DMS 273 treated with DMSO at 0.1 percent for 48 hours (cell line): ENCODE data around the gene SKAP1.
"Not testable (repeated sequence)": the region's sequence is repeated elsewhere in the genome, so short reads cannot be mapped to it uniquely, and the experiment has no call there.

Experiments
- DNase-seq: peaks from one replicate; lab custom pipeline; 2025; lab: John Stamatoyannopoulos, UW

Gene SKAP1

DNA sequence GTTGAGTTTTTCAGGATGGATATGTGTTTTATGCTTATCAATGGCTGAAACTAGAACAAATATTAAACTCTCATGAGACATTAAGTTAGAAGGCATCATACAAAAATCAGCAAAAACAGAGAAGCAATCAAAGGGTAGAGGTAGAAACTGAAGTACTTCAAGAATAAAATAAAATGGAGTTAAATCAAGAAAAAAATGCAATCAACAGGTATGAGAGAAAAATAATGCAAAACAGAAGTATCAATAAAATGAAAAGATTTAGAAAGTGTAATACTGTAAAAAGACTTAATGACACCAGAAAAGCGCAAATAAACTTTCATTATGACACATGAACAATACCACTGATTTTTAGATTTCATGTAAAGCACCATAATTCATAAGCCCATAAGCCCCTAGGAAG lies 112.3 kb downstream of the SKAP1 start:
- DNase-seq: no peak

DNA sequence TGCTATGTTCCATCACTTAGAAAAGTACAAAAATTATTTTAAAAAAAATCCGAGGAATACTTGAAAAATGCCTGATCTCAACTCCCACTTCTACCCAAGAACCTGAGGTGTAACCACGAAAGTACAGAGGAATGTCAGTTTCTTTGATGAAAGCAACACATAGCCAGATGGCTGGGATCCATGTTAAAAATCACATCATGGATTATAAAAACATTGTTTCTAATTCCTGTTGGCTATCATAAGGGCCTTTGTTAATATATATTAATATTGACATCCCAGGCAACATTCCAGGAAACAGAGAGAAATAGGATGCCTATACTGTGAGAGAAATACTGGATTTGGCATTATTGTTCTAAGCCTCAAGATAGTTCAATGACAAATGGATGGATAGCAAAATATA lies 115.3 kb downstream of the SKAP1 start:
- DNase-seq: no peak

DNA sequence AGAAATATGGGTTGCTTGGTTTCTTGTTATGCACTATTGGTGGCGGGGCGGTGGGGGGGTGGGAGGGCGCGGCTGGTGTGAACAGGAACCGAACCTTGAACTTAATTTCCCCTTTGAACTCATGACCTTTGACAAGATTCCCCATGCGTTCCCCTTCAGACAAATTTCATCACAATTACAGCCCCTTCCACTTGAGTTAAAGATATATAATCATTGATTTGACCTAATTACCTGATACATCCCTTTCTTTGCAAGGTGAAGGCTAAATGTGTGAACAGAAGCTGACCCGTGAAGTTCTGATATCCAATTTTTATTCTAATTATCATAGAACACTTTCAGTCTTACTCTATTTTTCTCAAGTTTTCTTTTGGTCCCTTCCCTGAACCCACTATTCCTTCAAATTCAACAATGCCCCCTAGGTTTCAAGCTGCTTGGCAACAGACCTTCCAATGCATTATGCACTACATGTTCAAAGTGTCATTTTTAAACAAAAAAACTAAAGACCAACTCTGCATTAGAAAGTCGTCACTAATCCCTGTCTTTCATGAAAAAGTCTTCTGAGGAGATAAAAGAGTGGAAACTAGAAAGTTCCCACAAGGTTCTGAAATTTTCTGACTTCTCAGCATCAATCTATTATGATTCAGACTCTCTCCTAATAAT lies 116.8 kb downstream of the SKAP1 start:
- no peak for DNase-seq

DNA sequence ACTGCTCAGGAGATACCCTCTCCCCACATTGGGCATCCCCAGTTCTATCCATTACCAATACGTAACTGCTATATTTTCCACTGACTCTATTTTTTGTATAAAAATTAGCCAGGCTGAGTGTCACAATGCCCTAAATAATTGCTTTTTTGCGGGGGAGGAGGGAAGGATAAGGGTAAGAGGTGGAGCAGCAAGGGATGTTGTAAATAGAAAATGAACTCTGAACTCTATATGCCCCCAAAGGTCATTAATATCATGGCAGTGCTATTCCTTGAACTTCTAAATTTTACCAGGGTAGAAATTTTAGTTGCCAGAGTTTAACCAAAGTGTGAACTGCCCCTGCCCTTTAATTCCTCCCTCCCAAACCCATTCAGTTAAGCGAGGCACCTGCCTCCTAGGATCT lies 118.7 kb downstream of the SKAP1 start:
- DNase-seq: no peak

DNA sequence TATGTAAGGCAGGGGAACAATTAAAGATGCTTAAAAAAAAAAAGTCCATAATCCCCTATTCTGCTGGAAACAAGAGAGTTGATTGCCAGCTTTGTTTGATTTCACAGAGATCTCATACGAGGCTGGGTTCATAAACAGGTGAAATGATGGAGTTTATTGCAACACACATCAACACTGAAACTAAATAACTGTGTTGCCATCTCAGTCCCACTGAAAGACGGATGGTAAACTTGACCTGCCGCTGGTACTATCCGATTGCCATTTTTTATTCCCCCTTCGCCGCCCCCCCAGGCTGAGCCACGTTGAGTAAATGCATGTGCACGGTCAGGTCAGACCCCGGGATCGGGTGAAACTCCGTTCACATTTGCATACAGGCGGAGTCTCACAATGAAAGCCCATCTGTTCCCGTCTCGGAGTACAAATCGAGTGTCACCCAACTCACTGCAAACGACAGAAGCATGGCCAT lies 119.2 kb downstream of the SKAP1 start:
- DNase-seq: no peak

DNA sequence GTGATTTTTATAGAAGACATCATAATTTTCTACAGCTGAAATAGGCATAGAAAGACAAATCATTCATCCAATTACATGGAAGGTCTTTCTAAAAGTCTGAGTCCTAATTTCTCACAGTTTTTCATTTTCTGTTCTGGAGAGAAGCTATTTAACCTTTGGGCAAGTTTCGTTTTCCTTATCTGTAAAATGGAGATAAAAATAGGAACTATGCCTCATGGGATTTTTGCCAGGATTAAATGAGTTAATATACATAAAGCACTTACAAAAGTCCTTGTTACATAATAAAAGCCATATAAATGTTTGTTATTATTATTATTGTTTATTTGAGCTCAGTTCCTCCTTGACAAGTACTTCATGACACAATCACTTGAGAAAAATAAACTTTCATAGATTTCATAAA lies 121.4 kb downstream of the SKAP1 start:
- DNase-seq: no peak

- DNase-seq: no peak
Measured at GRCh38 chr17:48307814-48308411, 122.1 kb downstream of the SKAP1 start.

GRCh38 chr17:48307255-48307654 lies 122.8 kb downstream of the SKAP1 start:
- DNase-seq: no peak

GRCh38 chr17:48301002-48301401 lies 129.0 kb downstream of the SKAP1 start:
- DNase-seq: no peak

DNA sequence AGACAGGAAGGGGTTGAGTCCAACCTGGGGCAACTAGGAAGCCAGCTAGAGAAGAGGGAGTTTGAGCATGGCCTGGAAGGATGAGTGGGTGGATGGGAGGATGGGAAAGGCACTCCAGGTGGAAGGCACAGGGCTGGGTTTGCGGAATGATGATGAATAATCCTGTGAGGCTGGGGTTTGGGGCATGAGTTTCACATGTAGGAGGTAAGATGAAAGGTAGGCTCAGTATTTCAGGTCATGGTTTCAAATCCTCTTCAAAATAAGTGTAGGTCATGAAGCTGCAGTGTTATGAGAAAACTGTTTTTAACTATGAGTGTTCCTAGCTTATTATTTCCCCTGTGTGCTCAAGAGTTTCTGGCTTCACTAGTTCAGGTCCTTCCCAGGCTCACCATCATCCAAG lies 130.3 kb downstream of the SKAP1 start:
- no peak for DNase-seq

DNA sequence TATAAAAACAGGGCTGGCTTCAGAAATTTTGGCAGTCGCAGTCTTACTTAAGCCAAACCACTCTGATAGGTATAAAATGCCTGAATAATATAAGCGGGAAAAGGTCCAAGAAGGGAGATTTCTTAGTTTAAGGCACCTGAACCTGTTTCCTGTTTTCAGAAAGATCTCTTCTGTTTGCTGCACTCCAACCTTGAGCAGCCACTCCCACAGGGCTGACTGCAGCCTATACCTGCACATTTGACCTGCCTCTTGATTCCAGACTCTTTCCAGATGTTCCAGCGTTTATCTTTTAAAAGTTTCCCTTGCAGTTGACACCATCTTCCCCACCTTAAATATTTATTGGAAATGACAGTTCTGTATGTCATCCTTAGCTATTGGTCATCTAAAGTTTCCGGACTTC lies 132.2 kb downstream of the SKAP1 start:
- DNase-seq: no peak

DNA sequence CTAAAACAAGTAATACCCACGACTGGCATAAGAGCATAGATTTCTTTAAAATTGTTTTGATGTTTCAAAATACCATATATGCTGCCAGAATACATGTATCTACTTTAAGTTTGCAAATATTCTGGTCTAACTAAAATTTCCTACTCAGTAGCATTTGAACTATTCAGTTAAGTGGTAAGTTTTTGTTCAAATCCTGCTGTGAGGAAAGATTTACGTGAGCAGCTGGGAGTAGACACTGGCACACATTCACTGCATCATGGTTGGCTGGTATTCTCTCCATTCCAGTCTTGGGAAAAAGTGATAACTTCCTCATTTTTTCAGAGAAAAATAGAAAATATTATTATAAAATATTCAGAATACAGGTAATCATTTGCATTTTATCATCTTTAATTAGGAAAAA lies 133.6 kb downstream of the SKAP1 start:
- no peak for DNase-seq

GRCh38 chr17:48295362-48296288 lies 134.4 kb downstream of the SKAP1 start:
- no peak for DNase-seq

DNA sequence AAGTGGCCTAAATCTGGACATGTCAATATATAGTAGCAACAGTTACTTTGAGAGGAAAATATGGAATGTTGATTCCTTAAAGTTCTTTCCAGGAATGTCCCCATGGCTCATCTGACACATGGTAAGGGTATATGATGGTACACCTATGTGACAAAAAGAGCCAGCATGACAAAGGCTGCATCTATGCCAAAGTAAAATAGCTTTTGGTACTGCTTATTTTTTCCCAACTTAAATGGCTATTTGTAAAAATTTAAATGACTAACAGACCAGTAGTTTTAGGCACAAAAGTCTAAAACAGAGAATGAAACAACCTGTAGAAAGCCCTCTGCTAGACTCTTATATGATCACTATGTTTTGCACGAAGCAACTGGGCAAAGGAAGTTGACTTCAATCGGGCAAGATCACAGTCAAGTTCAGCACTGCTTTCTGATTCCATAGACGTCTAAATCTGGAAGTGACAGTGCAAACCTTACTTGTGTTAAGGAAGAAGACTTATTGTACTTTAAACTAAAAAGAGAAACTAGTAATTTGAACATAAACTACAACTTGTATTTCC lies 135.1 kb downstream of the SKAP1 start:
- no peak for DNase-seq

- no peak for DNase-seq
Measured at GRCh38 chr17:48294020-48294805, 135.8 kb downstream of the SKAP1 start.

DNA sequence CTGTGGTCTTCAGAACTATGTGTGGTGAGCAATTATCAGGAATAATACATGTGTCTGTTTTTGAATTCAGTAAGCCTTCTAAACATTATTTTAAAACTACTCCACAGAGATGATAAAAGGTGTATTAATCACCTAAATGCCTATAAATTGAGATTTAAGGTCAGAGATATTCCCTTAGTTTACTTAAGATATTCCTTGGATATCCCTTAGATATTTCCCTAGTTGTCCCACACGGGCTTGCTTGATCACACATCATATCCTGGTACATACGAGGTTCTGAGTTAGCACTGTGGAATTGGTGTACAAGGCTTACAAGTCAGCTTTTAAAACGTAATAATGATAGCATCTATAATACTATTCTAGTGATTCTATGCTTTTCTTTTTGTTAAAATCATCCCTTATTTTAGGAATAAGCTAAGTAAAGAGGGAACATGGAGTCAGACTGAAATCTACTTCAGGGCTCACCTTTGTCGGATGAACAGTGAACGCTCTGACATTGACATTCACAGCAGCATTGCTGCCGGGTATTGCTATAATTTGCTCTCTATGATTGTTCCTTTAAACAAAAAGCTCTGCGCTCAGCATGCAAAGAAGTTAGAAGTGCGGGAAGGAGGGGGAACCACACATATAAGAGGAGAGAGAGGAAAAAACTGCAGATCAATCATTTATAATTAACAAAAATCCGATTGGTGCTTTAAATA lies 136.5 kb downstream of the SKAP1 start:
- DNase-seq: no peak

DNA sequence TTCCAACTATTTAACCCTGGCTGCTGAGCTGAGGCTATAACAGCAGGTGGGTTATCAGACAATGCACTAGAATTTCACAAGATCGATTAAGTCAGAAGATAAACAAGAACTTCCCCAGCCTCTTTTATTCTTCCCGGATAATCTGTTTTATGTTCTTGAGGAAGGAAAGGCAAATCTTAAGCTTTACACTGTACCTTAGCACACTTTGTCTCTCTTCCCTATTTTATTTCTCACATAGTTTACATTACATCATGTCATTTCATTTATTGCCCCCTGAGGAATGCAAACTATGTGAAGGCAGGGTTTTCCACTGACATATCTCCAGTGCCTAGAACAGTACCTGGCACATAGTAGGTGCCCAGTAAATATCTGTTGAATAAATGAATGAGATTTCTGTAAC lies 139.6 kb downstream of the SKAP1 start:
- no peak for DNase-seq

DNA sequence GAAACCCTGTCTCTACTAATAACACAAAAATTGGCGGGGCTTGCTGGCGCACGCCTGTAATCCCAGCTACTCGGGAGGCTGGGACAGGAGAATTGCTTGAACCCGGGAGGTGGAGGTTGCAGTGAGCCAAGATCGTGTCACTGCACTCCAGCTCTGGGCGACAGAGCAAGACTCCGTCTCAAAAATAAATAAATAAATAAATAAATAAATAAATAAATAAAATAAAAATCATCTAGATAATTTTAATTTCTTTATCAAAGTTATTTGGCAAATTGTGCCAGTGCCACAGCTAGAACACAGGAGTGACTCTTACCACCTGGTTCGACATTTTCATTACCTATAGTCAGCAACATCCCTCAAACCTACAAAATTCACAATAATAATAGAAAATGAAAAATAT lies 143.1 kb downstream of the SKAP1 start:
- not testable (repeated sequence) for DNase-seq

- no peak for DNase-seq
Measured at GRCh38 chr17:48285614-48286013, 144.4 kb downstream of the SKAP1 start.

- no peak for DNase-seq
Measured at GRCh38 chr17:48283907-48284306, 146.1 kb downstream of the SKAP1 start.

DNA sequence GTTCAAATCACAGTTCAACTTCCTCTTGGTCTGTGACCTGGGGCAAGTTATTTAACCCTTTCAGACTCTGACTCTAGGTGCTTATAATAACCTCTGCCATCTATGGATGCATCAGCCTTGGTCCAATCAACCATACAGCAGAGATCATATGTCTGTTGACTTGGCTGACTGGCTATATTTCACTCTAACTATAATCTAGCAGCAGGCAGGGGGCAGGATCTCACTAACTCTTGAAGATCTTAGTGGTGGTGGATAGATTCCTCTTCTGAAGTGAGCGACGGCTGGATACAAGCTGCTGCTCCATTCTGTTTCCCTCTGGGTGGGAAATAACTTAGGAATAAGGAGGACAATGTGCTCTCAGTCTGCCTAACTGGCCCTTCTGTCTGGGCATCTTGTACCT lies 146.6 kb downstream of the SKAP1 start:
- no peak for DNase-seq
